ENCODE measurements around the gene KCTD21. TPM values are rescaled to one million over a fixed set of nuclear protein-coding genes. Genes with fewer than 3 reads are reported as not detected.
"Not testable (repeated sequence)": the region's sequence is repeated elsewhere in the genome, so short reads cannot be mapped to it uniquely, and the experiment has no call there.

Gene KCTD21
- total RNA-seq, 3 donors from 2014 or later: 8.5 to 13.1 (median 8.8) TPM

GRCh38 chr11:78224906-78225420 is 36.5 kb upstream of the KCTD21 start:
- Histone ChIP-seq H3K9me3 (no peaks in the 10 kb centered on the region), H3K4me3 (no peak overlapping the region), H3K27me3 (no peaks in the 10 kb centered on the region), H3K4me1 (no peaks in the 10 kb centered on the region), H3K27ac (no peak overlapping the region), H3K36me3 (no peaks in the 10 kb centered on the region)
- no peak for DNase-seq (ENCODE audit: low spot score in 2 of 2)
- intact Hi-C loops (cut with DNase I; ENCODE audit: low total_unique reads): no loop called here
- TF ChIP-seq POLR2A (IDR thresholded peaks at IDR 0.05): no peak
- no peak for TF ChIP-seq POLR2AphosphoS5 (IDR thresholded peaks at IDR 0.05)
- TF ChIP-seq CTCF (IDR thresholded peaks at IDR 0.05): no peak

- no peak for TF ChIP-seq CTCF (IDR thresholded peaks at IDR 0.05)
- TF ChIP-seq POLR2AphosphoS5 (IDR thresholded peaks at IDR 0.05): no peak
- TF ChIP-seq POLR2A (IDR thresholded peaks at IDR 0.05): no peak
- intact Hi-C loops (cut with DNase I; ENCODE audit: low total_unique reads): no loop called here
- DNase-seq (ENCODE audit: low spot score in 2 of 2): no peak
- H3K4me3 ChIP-seq: no peak overlapping the region
- H3K27me3 ChIP-seq: no peaks in the 10 kb centered on the region
- no peak overlapping the region for H3K27ac ChIP-seq
- no peaks in the 10 kb centered on the region for H3K9me3 ChIP-seq
- H3K4me1 ChIP-seq: no peaks in the 10 kb centered on the region
- no peaks in the 10 kb centered on the region for H3K36me3 ChIP-seq
Measured at GRCh38 chr11:78224506-78224905, 36.1 kb upstream of the KCTD21 start.

DNA sequence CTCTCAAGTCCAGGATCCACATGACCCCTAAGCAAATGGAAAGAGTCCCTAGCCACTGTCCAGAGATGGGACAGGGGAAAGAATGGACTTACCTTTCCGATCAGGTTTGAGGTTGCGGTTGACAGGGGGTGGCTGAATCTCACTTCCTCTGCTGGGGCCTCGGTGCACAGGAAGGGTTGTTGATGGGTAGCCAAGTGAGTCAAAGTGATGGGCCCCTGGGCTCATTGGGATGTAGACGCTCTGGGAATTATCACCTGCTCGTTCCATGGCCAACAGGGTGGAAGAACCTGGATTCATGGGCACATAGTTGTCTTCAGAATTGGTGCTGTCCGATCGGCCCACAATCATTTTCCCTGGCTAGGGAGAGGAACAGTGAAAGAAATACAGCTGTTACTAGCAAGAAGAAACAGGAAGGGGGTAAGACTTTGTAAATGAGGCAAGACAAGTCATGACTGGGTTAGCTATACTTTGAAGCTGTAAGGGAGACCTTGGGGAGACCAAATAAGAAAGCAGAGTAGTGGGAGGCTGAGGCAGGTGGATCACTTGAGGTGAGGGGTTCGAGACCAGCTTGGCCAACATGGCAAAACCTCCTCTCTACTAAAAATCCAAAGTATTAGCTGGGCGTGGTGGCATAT is 35.0 kb upstream of the KCTD21 start:
- Histone ChIP-seq H3K4me3 (no peak overlapping the region), H3K27me3 (no peaks in the 10 kb centered on the region), H3K36me3 (no peaks in the 10 kb centered on the region), H3K9me3 (no peaks in the 10 kb centered on the region), H3K4me1 (no peaks in the 10 kb centered on the region), H3K27ac (no peak overlapping the region)
- intact Hi-C loops (cut with DNase I; ENCODE audit: low total_unique reads): no loop called here
- TF ChIP-seq POLR2AphosphoS5 (IDR thresholded peaks at IDR 0.05): no peak
- TF ChIP-seq POLR2A (IDR thresholded peaks at IDR 0.05): no peak
- no peak for TF ChIP-seq CTCF (IDR thresholded peaks at IDR 0.05)
- no peak for DNase-seq (ENCODE audit: low spot score in 2 of 2)

- intact Hi-C loops (cut with DNase I; ENCODE audit: low total_unique reads); DNase-seq (ENCODE audit: low spot score in 2 of 2); H3K36me3 ChIP-seq: not testable (repeated sequence)
Measured at GRCh38 chr11:78222726-78223125, 34.3 kb upstream of the KCTD21 start.

DNA sequence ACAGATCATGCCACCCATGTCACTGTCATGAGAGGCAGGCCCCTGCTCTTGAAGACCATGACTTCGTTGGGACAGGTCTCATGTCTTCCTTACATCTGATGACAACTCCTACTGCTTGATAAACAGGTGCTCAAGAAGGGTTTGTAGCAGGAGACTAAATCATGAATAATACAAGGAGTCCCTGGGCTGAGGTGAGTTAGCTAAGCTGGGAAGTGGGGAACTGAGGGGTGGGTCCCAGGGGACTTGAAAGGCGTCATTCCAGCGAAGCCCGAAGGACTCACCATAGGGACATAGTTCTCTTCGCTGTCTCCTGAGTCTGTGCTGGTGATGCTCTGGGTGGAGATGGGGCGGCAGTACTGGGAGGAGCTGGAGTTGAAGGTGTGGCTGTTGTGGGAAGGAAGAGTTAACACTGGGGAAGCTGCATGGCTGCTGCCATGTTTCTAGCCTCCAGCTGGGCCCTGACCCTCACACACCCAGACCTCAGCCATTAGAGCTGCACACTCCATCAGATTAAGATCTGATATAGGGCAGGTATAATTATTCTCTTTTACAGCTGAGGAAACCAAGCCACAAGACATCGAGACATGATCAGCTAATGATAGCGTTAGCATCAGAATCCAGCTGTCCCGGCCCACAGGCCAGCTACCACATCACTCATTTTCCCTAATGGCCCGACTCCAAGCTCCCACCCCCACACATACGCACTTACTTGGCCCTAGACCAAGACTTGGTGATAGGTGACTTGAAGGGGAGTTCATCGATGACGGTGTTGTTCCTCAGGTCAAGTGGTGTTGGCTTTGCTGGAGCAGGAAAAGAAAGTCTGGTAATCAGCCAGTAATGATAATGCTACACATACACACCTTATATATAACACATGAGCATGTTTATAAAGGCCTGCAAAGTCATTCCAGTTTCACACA is 33.2 kb upstream of the KCTD21 start:
- H3K27me3 ChIP-seq: no peaks in the 10 kb centered on the region
- no peaks in the 10 kb centered on the region for H3K9me3 ChIP-seq
- no peak for DNase-seq (ENCODE audit: low spot score in 2 of 2)
- no peaks in the 10 kb centered on the region for H3K36me3 ChIP-seq
- no peak for TF ChIP-seq POLR2AphosphoS5 (IDR thresholded peaks at IDR 0.05)
- TF ChIP-seq POLR2A (IDR thresholded peaks at IDR 0.05): no peak
- no peak for TF ChIP-seq CTCF (IDR thresholded peaks at IDR 0.05)
- H3K4me1 ChIP-seq: no peaks in the 10 kb centered on the region
- no peak overlapping the region for H3K4me3 ChIP-seq
- no peak overlapping the region for H3K27ac ChIP-seq
- intact Hi-C loops (cut with DNase I; ENCODE audit: low total_unique reads): no loop called here

More at GRCh38 chr11:78222726-78223125, 34.3 kb upstream of the KCTD21 start:
- H3K27ac ChIP-seq, H3K9me3 ChIP-seq, H3K4me1 ChIP-seq, H3K4me3 ChIP-seq, H3K27me3 ChIP-seq: not testable (repeated sequence)
